ENCODE measurements around the gene TMEM158. TPM values are rescaled to one million over a fixed set of nuclear protein-coding genes. Genes with fewer than 3 reads are reported as not detected.
A peak's percentile ranks its signal among the peaks of the same experiment; 100 is the strongest.

TMEM158 gene
- total and polyA plus RNA-seq, 7 donors = 0.60 to 12.2 (median 2.8) TPM

DNA sequence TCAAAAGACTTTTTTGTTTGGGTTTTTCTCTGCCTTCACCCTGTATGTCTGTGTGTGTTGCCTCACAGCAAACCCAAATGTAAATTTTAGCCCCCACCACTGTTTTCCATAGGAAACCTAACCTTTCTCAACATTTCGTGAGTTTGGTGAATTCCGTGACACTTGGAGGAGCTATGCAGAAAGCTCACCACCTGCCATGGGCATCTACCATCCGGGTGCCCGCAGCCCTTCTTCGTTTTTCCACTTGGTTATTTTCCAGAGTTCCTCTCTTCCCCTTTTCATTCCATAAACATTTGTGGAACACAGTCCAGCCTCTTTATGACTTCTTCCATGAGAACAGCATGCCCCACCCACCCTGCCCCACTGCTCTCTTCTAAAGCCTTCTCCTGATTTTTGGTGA lies 31.3 kb downstream of the TMEM158 start:
- TF ChIP-seq CTCF (IDR thresholded peaks at IDR 0.05) (no peak), POLR2A (IDR thresholded peaks at IDR 0.05) (no peak), EP300 (IDR thresholded peaks at IDR 0.05) (no peak), POLR2AphosphoS5 (IDR thresholded peaks at IDR 0.05) (no peak)
- peaks cover 0 to 12% (median 2%) of the 10 kb centered on the region in 4 donors for H3K4me1 ChIP-seq
- intact Hi-C loops (cut with DNase I) = loop anchor here (5.0 kb wide), 1 partner anchor 142 kb away; no protein-coding TSS in a partner anchor
- H3K27me3 ChIP-seq = peaks cover 0 to 4% (median 0%) of the 10 kb centered on the region in 3 donors
- H3K27ac ChIP-seq = no peak overlapping the region
- no peaks in the 10 kb centered on the region for H3K36me3 ChIP-seq
- H3K4me3 ChIP-seq = no peak overlapping the region
- no peak for DNase-seq
- H3K9me3 ChIP-seq = no peaks in the 10 kb centered on the region
- WGBS, 2 donors = 41 to 77% methylated on average over 5 of the region's 5 CpGs

DNA sequence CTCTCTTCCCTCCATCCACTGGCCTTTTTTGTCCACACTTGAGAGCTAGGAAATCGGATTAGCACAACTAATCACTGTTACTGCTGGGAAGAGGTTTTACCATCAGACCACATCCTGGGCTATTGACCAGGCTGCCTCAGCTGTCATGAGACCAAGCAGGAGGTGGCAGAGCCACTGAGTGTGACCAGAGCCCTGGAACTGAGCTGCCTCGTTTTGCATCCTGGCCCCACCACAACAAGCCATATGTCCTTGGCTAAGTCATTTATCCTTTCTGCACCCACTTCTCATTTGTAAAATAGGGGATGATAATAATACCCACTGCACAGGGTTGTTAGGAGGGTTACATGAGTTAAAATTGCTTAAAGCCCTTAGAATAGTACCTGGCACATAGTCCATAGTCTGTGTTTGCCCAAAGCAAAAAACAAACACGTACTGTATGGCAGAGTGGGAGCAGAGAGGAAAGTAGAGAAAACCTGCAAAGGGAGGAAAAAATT lies 34.1 kb downstream of the TMEM158 start:
- peak; percentile 7 for DNase-seq
- Histone ChIP-seq H3K27me3 (peaks cover 0 to 4% (median 0%) of the 10 kb centered on the region in 3 donors), H3K4me1 (peaks cover 0 to 18% (median 16%) of the 10 kb centered on the region in 4 donors), H3K27ac (no peak overlapping the region), H3K4me3 (no peak overlapping the region), H3K36me3 (no peaks in the 10 kb centered on the region), H3K9me3 (no peaks in the 10 kb centered on the region)
- 32 to 57% methylated on average over 3 of the region's 3 CpGs for WGBS, 2 donors
- TF ChIP-seq CTCF (IDR thresholded peaks at IDR 0.05) (no peak), POLR2AphosphoS5 (IDR thresholded peaks at IDR 0.05) (no peak)
- intact Hi-C loops (cut with DNase I) = loop anchor here (5.0 kb wide), 1 partner anchor 140 kb away; no protein-coding TSS in a partner anchor

DNA sequence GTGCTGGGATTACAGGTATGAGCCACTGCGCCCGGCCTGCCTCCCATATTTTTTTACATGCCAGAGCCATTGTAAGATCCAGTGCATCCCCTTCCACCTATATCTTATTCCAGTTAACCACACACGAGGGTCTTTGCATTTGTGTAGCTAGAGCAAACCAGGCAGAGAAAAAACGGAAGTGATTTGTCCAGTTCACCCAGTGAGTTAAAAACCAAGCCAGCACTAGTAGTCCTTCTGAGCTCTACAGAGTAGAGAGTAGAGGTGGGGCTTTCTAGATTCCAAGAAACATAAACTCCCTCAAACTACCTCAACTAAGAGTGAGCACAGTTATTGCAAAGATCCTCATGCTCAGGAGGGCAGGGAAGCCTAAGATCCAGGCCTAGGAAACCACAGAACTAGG lies 34.7 kb downstream of the TMEM158 start:
- WGBS, 2 donors = 90 to 93% methylated on average over 4 of the region's 4 CpGs
- no peaks in the 10 kb centered on the region for H3K9me3 ChIP-seq
- no peak overlapping the region for H3K27ac ChIP-seq
- H3K4me3 ChIP-seq = no peak overlapping the region
- H3K4me1 ChIP-seq = peaks cover 0 to 18% (median 16%) of the 10 kb centered on the region in 4 donors
- peak; percentile 38 for DNase-seq
- H3K36me3 ChIP-seq = no peaks in the 10 kb centered on the region
- TF ChIP-seq POLR2A (IDR thresholded peaks at IDR 0.05) (no peak), CTCF (IDR thresholded peaks at IDR 0.05) (no peak), POLR2AphosphoS5 (IDR thresholded peaks at IDR 0.05) (no peak), EP300 (IDR thresholded peaks at IDR 0.05) (no peak)
- intact Hi-C loops (cut with DNase I) = loop anchor here (5.0 kb wide), 1 partner anchor 139 kb away; no protein-coding TSS in a partner anchor
- peaks cover 0 to 4% (median 0%) of the 10 kb centered on the region in 3 donors for H3K27me3 ChIP-seq

DNA sequence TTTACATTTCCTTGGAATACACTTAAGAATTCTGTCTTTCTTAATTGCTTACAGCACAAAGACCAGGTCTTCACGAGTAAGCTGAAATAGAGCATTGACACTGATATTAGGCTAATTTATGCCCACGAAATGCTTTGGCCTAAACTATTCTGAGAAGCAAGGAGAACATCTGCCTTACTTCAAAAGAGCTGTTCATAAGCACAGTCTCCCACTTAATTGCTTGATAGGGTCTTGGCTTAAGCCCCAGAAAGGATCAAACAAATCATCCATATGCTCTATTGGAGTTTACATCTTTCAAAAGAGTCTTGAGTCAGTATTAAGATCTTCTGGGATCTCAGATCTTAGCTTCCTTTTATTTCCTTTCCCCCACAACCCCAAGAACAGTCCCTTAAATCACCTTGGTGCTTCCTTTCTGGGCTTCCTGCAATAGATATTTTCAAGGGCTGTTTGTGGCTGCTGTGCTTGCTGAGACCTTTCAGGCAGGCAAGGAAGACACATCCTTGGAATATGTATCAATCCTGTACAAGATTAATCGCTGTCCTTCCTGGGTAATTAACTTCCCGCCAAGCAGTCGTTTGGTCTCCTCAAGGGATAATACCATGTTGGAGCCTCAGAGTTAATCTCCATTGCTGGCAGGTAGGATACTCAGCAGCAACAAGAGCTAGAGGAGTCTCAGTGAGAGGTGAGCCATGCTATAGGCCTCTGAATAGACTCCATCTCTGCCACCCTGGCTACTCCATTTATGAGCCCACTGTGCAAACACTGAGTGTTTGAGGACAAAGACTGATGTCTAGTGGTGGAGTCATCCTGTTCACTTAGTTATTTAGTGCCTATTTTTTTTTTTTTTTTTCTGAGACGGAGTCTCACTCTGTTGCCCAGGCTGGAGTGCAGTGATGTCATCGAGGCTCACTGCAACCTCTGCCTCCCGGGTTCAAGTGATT lies 37.1 kb downstream of the TMEM158 start:
- H3K4me3 ChIP-seq = no peak overlapping the region
- 70 to 76% methylated on average over 8 of the region's 8 CpGs for WGBS, 2 donors
- H3K36me3 ChIP-seq = no peaks in the 10 kb centered on the region
- DNase-seq = no peak
- intact Hi-C loops (cut with DNase I) = loop anchor here (5.0 kb wide), 1 partner anchor 77 kb away; no protein-coding TSS in a partner anchor
- H3K9me3 ChIP-seq = no peaks in the 10 kb centered on the region
- H3K4me1 ChIP-seq = peaks cover 0 to 25% (median 17%) of the 10 kb centered on the region in 4 donors
- peak in 3 of 4 donors; percentile 43 to 92 (median 83) for TF ChIP-seq POLR2AphosphoS5 (IDR thresholded peaks at IDR 0.05)
- TF ChIP-seq EP300 (IDR thresholded peaks at IDR 0.05) = peak in 2 of 4 donors; percentile 17 to 53
- no peak for TF ChIP-seq CTCF (IDR thresholded peaks at IDR 0.05)
- no peaks in the 10 kb centered on the region for H3K27me3 ChIP-seq
- peak overlapping the region in 3 of 4 donors; percentile 60 to 74 (median 63) for H3K27ac ChIP-seq

Data from sigmoid colon (tissue), 7 donors.